Activated T-helper 1 cell treated with anti-CD3 and anti-CD28 coated beads, Interleukin-12 subunit alpha, Interleukin-12 subunit beta, Interleukin-2, Interleukin-4 antibody, amounts not matched to agents 30 ng/mL and 10 ng/mL and 1 ng/mL, durations not matched to agents 14 hours and 24 hours and 36 hours (primary cell): ENCODE data around the gene FCHO1. TPM values are rescaled to one million over a fixed set of nuclear protein-coding genes. Genes with fewer than 3 reads are reported as not detected.
"Not testable (repeated sequence)": the region's sequence is repeated elsewhere in the genome, so short reads cannot be mapped to it uniquely, and the experiment has no call there.

Experiments used
- DNase-seq: peaks from one replicate; pipeline ENCODE4 v3.0.0; 2021; ENCODE audit warnings: low spot score
- H3K27ac Mint-ChIP-seq: one replicate; pipeline ENCODE4 v1.8.0; 2021; ENCODE audit warnings: mild to moderate bottlenecking, mixed read lengths
- H3K27me3 Mint-ChIP-seq: one replicate; pipeline ENCODE4 v1.8.0; 2022; ENCODE audit warnings: mild to moderate bottlenecking, moderate library complexity, mixed read lengths; ENCODE audit not compliant: insufficient read depth
- H3K36me3 Mint-ChIP-seq: one replicate; pipeline ENCODE4 v1.8.0; 2021; ENCODE audit warnings: low read depth, mixed read lengths
- H3K4me1 Mint-ChIP-seq: one replicate; pipeline ENCODE4 v1.8.0; 2021; ENCODE audit warnings: low read depth, mixed read lengths
- H3K4me3 Mint-ChIP-seq: one replicate; pipeline ENCODE4 v1.8.0; 2021; ENCODE audit warnings: mild to moderate bottlenecking, moderate library complexity, mixed read lengths
- H3K9me3 Mint-ChIP-seq: one replicate; pipeline ENCODE4 v1.8.0; 2021; ENCODE audit warnings: mixed read lengths
- intact Hi-C: fragments of 100-400 bp; cut with micrococcal nuclease; formaldehyde crosslinking; loops from one replicate; pipeline ENCODE4 v1.15.1; 2024
- total RNA-seq: library from RNA; stranded (reverse); gene quantifications from 2 replicates; pipeline ENCODE4 v1.2.3, GENCODE V29; 2022

FCHO1 gene
- total RNA-seq, 1 donor from 2014 or later = 93.6 TPM

DNA sequence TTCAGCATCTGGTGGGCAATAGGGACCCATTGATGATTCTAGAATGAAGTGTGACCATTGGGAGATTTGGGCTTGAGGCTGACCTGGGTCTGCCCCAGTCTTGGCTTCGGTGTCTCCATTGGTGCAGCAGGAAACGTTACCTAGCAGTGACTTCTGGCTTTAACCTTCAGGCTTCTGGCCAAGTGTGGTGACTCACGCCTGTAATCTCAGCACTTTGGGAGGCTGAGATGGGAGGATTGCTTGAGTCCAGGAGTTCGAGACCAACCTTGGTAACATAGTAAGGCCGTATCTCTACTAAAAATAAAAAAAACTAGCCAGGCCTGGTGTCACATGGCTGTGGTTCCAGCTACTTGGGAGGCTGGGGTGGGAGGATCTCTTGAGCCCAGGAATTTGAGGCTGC, 7.2 kb downstream of the FCHO1 start:
- H3K36me3 Mint-ChIP-seq = peaks cover 58% of the 10 kb centered on the region
- no peaks in the 10 kb centered on the region for H3K27me3 Mint-ChIP-seq
- H3K4me3 Mint-ChIP-seq = no peak overlapping the region
- H3K9me3 Mint-ChIP-seq = no peaks in the 10 kb centered on the region
- no peak for DNase-seq
- H3K4me1 Mint-ChIP-seq = peaks cover 33% of the 10 kb centered on the region
- H3K27ac Mint-ChIP-seq = no peak overlapping the region
- intact Hi-C loops = no loop called here

DNA sequence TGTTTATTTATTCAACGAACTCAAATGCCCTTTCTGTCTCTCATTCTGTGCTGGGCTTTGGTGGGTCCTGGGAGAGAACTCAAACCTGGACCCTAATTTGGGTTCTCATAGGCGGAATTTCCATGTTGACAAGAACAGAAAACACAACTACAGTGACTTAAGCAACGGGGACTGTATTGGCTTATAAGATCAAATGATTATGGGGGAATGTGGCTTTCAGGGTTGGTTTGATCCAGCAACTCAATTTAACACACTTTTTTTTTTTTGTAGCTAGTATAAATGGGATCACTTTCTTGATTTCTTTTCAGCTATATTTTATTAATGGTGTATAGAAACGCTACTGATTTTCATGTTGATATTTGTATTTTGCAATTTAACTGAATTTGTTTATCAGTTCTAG, 9.9 kb downstream of the FCHO1 start:
- no peaks in the 10 kb centered on the region for H3K9me3 Mint-ChIP-seq
- H3K27ac Mint-ChIP-seq = no peak overlapping the region
- intact Hi-C loops = no loop called here
- peaks cover 52% of the 10 kb centered on the region for H3K36me3 Mint-ChIP-seq
- H3K4me1 Mint-ChIP-seq = peaks cover 10% of the 10 kb centered on the region
- H3K4me3 Mint-ChIP-seq = no peak overlapping the region
- no peak for DNase-seq
- no peaks in the 10 kb centered on the region for H3K27me3 Mint-ChIP-seq

DNA sequence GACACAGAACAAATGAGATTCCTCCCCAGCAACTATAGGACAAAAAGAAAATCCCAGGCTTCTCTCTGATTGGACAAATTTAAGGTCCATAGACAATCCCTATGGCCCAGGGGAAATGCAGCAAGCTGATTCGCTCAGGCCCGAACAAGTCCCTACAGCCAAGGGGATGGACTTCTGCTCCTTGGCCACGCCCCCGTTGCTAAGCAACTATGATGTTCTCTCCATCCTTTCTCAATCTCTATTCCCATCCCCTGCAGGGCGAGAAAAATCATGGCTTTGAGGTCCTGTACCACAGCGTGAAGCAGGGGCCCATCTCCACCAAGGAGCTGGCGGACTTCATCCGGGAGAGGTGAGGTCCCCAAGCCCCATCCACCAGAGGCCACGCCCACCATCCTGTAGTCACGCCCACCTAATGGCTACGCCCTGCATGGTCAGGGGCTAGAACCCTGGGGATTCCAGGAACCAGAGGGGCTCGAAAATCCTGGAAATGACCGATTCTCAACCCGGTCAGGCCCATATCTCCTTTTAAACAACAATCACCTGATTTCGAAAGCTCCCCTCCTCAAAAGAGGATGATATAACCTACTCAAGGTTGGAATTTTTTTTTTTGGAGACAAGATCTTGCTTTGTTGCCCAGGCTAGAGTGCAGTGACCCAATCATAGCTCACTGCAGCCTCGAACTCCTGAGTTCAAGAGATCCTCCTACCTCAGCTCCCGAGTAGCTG, 11.4 kb downstream of the FCHO1 start:
- Mint-ChIP-seq H3K27ac (peak overlapping the region; percentile 52), H3K9me3 (no peaks in the 10 kb centered on the region), H3K4me1 (peaks cover 5% of the 10 kb centered on the region), H3K4me3 (no peak overlapping the region), H3K27me3 (no peaks in the 10 kb centered on the region), H3K36me3 (peaks cover 48% of the 10 kb centered on the region)
- no peak for DNase-seq
- intact Hi-C loops = no loop called here

DNA sequence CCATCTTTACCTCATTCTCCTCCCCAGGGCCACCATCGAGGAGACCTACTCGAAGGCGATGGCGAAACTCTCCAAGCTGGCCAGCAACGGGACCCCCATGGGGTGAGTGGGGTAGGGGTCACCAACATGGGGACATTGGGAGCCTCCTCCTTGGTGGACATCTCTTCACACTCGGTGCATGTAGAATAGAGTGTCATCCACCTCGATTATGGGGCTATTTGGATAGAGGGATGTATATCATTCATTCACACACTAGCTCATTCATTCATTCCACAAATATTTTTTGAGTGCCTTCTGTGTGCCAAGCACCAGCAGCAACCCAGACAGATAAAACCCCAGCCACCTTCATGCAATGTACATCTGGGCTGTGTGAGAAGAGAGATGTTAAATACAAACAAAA, 13.1 kb downstream of the FCHO1 start:
- Mint-ChIP-seq H3K4me1 (no peaks in the 10 kb centered on the region), H3K36me3 (peaks cover 46% of the 10 kb centered on the region), H3K4me3 (no peak overlapping the region), H3K27me3 (no peaks in the 10 kb centered on the region), H3K9me3 (no peaks in the 10 kb centered on the region), H3K27ac (no peak overlapping the region)
- DNase-seq = no peak
- intact Hi-C loops = no loop called here

DNA sequence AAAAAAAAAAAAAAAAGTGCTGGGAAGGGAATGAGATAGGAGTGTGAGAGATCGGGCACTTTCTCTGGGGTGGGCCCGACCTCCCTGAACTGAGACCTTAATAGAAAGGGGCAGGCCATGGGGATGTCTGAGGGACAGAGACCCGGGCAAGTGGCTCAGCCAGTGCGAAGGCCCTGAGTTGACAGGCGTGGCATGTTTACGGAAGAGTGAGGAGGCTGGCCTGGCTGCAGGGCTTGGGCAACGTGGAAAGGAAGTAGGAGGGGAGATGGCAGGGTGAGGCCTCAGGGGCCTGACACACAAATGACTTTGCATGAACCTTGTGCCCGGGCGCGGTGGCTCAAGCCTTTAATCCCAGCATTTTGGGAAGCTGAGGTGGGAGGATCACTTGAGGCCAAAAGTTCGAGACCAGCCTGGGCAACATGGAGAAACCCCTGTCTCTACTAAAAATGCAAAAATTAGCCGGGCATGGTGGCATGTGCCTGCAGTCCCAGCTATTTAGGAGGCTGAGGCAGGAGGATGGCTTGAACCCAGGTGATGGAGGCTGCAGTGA, 13.9 kb downstream of the FCHO1 start:
- no peak for DNase-seq
- Mint-ChIP-seq H3K27ac (peak overlapping the region; percentile 9), H3K4me3 (no peak overlapping the region), H3K27me3 (no peaks in the 10 kb centered on the region), H3K36me3 (peaks cover 43% of the 10 kb centered on the region), H3K4me1 (no peaks in the 10 kb centered on the region), H3K9me3 (no peaks in the 10 kb centered on the region)
- intact Hi-C loops = no loop called here

DNA sequence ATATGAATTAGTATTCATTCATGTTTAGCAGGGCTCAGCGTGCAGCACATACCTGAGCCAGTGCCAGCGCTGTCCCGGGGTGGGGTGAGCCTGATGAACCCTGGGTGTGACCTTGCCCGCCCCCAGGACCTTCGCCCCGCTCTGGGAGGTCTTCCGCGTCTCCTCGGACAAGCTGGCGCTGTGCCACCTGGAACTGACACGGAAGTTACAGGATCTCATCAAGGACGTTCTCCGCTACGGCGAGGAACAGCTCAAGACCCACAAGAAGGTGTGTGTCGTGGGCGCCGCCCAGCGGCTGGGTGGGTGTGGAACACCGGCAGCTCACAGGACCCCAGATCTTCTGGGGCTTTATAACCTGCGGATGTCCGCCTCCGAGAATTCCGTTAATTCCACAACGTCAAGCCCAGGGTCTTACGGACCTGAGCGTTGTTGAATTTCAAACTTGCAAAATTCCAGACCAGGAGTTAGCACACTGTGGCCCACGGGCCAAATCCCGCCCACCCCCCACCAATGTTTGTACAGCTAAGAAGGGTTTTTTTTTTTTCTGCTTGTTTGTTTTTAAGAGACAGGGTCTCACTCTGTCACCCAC, 15.4 kb downstream of the FCHO1 start:
- H3K9me3 Mint-ChIP-seq = no peaks in the 10 kb centered on the region
- H3K36me3 Mint-ChIP-seq = peaks cover 36% of the 10 kb centered on the region
- H3K27ac Mint-ChIP-seq = no peak overlapping the region
- intact Hi-C loops = loop anchor here (1.0 kb wide), 1 partner anchor 62 kb away; no protein-coding TSS in a partner anchor
- H3K4me3 Mint-ChIP-seq = no peak overlapping the region
- peak; percentile 35 for DNase-seq
- H3K27me3 Mint-ChIP-seq = no peaks in the 10 kb centered on the region
- no peaks in the 10 kb centered on the region for H3K4me1 Mint-ChIP-seq

DNA sequence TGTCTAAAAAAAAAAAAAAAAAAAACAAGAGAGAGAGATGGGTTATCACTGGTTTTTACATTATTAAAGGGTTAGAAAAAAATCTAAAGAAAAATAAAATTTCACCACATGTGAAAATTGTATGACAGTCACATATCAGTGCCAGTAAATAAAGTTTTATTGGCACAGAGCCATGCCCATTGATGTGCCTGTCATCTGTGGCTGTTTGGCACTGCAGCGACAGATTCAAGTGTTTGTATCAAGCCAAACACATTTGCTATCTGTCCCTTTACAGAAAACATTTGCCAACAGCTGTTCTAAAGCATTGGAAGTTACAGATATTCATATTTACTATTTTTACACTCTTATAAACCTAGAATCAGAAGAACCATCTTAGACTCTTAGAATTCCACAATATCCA, 16.3 kb downstream of the FCHO1 start:
- no peaks in the 10 kb centered on the region for H3K9me3 Mint-ChIP-seq
- no peaks in the 10 kb centered on the region for H3K27me3 Mint-ChIP-seq
- no peak overlapping the region for H3K27ac Mint-ChIP-seq
- intact Hi-C loops = no loop called here
- no peak overlapping the region for H3K4me3 Mint-ChIP-seq
- peaks cover 38% of the 10 kb centered on the region for H3K36me3 Mint-ChIP-seq
- no peaks in the 10 kb centered on the region for H3K4me1 Mint-ChIP-seq
- no peak for DNase-seq

DNA sequence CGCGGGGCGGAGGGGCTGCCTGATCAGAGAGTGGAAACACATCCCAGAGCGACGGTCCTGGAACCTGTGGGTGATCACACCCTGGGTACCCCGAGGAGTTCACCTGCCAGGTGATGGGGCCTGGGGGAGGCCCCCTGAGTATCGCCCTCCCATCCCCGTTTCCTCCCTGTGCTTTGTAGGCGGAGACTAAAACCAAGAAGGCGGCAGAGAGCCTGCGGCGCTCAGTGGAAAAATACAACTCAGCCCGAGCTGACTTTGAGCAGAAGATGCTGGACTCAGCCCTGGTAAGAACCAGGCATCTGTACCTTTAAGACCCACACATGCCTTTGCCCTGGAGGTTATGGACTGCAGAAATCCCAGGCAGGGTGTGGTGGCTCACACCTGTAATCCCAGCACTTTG, 19.3 kb downstream of the FCHO1 start:
- Mint-ChIP-seq H3K9me3 (no peaks in the 10 kb centered on the region), H3K27ac (no peak overlapping the region), H3K36me3 (peaks cover 37% of the 10 kb centered on the region), H3K4me1 (no peaks in the 10 kb centered on the region), H3K27me3 (no peaks in the 10 kb centered on the region), H3K4me3 (no peak overlapping the region)
- intact Hi-C loops = no loop called here
- no peak for DNase-seq

DNA sequence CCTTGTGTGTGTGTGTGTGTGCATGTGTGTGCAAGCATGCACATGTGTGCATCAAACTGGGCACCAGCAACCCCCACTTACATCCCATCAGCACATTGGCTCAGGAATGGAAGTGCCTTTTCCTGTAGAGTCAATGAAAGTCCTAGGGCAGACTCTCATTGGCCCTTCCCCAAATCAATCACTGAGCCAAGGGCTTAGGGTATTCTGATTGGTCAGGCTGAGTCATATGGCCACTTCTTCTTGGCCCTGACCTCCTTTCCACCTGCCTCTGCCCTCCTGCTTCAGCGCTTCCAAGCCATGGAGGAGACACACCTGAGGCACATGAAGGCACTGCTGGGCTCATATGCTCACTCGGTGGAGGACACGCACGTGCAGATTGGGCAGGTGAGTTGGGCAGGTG, 20.9 kb downstream of the FCHO1 start:
- no peak overlapping the region for H3K27ac Mint-ChIP-seq
- no peaks in the 10 kb centered on the region for H3K27me3 Mint-ChIP-seq

DNA sequence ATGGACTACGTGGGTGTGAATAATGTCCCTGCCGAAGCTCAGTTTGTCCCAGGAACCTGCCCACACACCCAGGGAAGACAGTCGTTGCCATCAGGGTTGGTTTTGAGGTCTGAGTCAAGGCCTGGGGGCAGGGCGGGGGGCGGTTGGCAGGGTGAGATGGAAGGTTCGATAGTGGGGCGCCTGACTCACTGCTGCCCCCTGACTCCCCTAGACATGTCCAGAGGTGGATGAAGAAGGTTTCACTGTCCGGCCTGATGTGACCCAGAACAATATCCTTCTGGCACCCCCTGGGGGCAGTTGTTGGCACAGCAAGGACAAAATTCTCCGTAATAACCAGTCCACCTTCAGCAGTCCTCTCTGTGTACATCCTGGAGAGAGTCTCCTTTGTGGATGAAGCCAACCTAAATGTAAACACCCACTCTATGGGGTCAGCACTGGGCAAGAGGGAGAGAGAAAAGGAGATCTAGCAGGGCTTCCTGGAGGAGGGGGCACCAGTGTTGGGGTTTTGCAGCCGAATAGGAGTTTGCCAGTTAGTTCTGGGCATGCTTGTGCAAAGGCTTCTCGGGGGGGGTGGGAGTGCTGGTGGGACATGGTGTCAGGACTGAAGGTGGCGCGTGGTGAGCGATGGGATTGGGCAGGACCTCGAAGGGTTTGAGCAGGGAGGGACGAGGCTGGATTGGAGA, 24.1 kb downstream of the FCHO1 start:
- Mint-ChIP-seq H3K9me3 (no peaks in the 10 kb centered on the region), H3K27me3 (no peaks in the 10 kb centered on the region), H3K27ac (peak overlapping the region; percentile 5), H3K4me1 (peaks cover 6% of the 10 kb centered on the region), H3K4me3 (no peak overlapping the region), H3K36me3 (peaks cover 32% of the 10 kb centered on the region)
- no peak for DNase-seq
- intact Hi-C loops = loop anchor here (2.0 kb wide), 1 partner anchor 71 kb away; no protein-coding TSS in a partner anchor

More for the DNA sequence above, 20.9 kb downstream of the FCHO1 start:
- Mint-ChIP-seq H3K36me3 (peaks cover 34% of the 10 kb centered on the region), H3K4me3 (no peak overlapping the region), H3K9me3 (no peaks in the 10 kb centered on the region), H3K4me1 (peaks cover 6% of the 10 kb centered on the region)
- DNase-seq = no peak
- intact Hi-C loops = no loop called here

DNA sequence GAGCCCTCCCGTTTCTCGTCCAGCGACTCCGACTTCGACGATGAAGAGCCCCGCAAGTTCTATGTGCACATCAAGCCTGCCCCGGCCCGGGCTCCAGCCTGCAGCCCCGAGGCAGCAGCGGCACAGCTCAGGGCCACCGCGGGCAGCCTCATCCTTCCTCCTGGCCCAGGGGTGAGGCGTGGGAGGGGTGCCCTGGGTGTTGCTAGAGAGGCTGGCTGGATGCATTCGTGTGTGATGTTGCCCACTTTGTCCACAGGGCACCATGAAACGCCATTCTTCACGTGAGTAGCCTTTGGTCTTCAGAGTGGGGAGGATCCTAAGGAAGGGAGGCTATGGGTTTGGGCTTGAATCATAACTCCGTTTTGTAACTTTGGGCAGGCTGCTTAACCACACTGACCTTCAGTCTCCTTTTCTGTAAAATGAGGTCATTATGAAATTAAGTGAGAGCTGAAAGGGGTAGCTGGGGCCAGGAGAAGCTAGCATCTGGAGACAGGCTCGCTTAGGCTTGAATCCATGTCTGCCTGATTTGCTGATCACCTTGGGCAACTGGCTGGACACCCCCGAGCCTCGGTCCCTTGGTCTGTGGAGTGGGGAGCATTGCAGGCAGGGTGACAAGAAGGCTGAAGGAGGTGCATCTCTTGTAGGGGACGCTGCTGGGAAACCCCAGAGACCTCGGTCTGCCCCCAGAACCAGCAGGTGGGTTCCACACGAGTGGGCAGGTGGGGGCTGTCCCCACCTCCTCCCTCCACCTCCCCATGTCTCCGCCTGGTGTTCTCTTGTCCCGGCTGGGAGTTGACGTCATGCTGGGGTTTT, 24.9 kb downstream of the FCHO1 start:
- no peak for DNase-seq
- Mint-ChIP-seq H3K4me3 (no peak overlapping the region), H3K4me1 (peaks cover 6% of the 10 kb centered on the region), H3K27ac (peak overlapping the region; percentile 79), H3K27me3 (no peaks in the 10 kb centered on the region), H3K36me3 (peaks cover 30% of the 10 kb centered on the region), H3K9me3 (no peaks in the 10 kb centered on the region)
- intact Hi-C loops = loop anchor here (2.0 kb wide), 1 partner anchor 71 kb away; no protein-coding TSS in a partner anchor

DNA sequence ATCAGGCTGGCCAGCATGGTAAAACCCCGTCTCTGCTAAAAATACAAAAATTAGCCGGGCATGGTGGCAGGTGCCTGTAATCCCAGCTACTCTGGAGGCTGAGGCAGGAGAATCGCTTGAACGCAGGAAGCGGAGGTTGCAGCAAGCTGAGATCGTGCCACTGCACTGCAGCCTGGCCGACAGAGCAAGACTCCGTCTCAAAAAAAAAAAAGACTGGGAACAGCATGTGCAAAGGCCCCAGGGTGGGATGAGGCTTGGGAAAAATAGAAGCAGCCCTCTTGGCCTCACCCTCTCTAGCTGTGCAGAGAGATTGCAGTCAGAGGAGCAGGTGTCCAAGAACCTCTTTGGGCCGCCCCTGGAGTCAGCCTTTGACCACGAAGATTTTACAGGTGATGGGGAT, 26.6 kb downstream of the FCHO1 start:
- H3K4me1 Mint-ChIP-seq, H3K27ac Mint-ChIP-seq, H3K27me3 Mint-ChIP-seq, H3K4me3 Mint-ChIP-seq, H3K9me3 Mint-ChIP-seq, intact Hi-C loops, DNase-seq: not testable (repeated sequence)
- peaks cover 29% of the 10 kb centered on the region for H3K36me3 Mint-ChIP-seq
